Measurements from ENCODE around the gene MICALL1.

DNA sequence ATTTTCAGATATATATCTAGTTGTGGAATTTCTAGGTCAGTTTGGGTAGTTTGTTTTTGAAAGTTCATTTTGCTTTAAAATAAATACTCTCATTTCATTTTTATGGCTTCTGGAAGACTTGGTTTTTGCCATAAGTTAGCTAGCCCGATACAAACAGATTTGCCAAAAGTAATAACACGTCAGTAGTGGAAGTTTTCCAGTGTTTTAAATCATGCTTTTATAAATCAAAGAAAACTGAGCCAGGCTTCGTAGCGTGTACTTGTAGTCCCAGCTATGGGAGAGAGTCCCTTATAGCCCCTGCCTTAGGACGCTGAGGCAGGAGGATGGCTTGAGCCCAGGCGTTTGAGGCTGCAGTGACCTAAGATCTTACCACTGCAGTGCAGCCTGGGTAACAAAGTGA, 21.7 kb upstream of the MICALL1 start:
- TF ChIP-seq, protein P1, sequence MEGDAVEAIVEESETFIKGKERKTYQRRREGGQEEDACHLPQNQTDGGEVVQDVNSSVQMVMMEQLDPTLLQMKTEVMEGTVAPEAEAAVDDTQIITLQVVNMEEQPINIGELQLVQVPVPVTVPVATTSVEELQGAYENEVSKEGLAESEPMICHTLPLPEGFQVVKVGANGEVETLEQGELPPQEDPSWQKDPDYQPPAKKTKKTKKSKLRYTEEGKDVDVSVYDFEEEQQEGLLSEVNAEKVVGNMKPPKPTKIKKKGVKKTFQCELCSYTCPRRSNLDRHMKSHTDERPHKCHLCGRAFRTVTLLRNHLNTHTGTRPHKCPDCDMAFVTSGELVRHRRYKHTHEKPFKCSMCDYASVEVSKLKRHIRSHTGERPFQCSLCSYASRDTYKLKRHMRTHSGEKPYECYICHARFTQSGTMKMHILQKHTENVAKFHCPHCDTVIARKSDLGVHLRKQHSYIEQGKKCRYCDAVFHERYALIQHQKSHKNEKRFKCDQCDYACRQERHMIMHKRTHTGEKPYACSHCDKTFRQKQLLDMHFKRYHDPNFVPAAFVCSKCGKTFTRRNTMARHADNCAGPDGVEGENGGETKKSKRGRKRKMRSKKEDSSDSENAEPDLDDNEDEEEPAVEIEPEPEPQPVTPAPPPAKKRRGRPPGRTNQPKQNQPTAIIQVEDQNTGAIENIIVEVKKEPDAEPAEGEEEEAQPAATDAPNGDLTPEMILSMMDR (IDR thresholded peaks at IDR 0.05): no peak
- no peak for TF ChIP-seq POLR2A (IDR thresholded peaks at IDR 0.05)

All from sigmoid colon (tissue), 3 donors.